Uterus (tissue), 4 donors: ENCODE data around the gene NABP1. TPM values are rescaled to one million over a fixed set of nuclear protein-coding genes. Genes with fewer than 3 reads are reported as not detected.

Experiments used
- DNase-seq, 2 donors: peaks; one replicate each; pipeline ENCODE4 v3.0.0-alpha.2; 2019 to 2020
- H3K27ac ChIP-seq, 2 donors: fragments of 200-600 bp; sonication (generic); 1 replicate in 1 of 2; 2 replicates in 1 of 2; pipeline ENCODE4 v1.5.1; 2016 to 2018
- H3K27me3 ChIP-seq, 2 donors: fragments of 200-600 bp; sonication (generic); one replicate each; pipeline ENCODE4 v1.5.1; 2018 to 2019; ENCODE audit warnings: control low read depth in 1 of 2
- H3K36me3 ChIP-seq, 2 donors: fragments of 200-600 bp; sonication (generic); one replicate each; pipeline ENCODE4 v1.5.1; 2019; ENCODE audit warnings: control low read depth in 1 of 2
- H3K4me1 ChIP-seq, 2 donors: fragments of 200-600 bp; sonication (generic); one replicate each; pipeline ENCODE4 v1.5.1; 2018 to 2019; ENCODE audit warnings: control low read depth in 1 of 2
- H3K4me3 ChIP-seq, 2 donors: fragments of 200-600 bp; sonication (generic); 1 replicate in 1 of 2; 2 replicates in 1 of 2; pipeline ENCODE4 v1.5.1; 2018 to 2019; ENCODE audit warnings: mild to moderate bottlenecking in 1 of 2
- H3K9me3 ChIP-seq, 2 donors: fragments of 200-600 bp; sonication (generic); one replicate each; pipeline ENCODE4 v1.5.1; 2019; ENCODE audit warnings: control low read depth in 1 of 2
- POLR2A ChIP-seq, 2 donors: fragments of 450-650 bp; IDR thresholded peaks; one replicate each; pipeline ENCODE4 v1.6.1; 2016; ENCODE audit warnings: antibody characterized with exemption in 2 of 2, mild to moderate bottlenecking in 1 of 2, moderate library complexity in 1 of 2
- intact Hi-C: fragments of 100-400 bp; cut with DNase I; formaldehyde crosslinking; loops from one replicate; pipeline ENCODE4 v1.15.1; 2023; ENCODE audit warnings: low total_unique reads
- total RNA-seq, 4 donors: library from RNA; depleted of rRNA in 3 of 4; stranded (reverse); fragments of >200 nt in 3 of 4; gene quantifications; one replicate each; pipeline versions ENCODE4 v1.1.0 to v1.2.4, GENCODE V29; 2014 to 2023
- TF ChIP-seq, protein P1 (sequence below), 4 experiments: fragments of 200-600 bp in 2 of 4; fragments of 450-650 bp in 2 of 4; sonication (generic) in 2 of 4; IDR thresholded peaks; one replicate each; pipeline ENCODE4 v1.5.1; 2016 to 2019; ENCODE audit warnings: antibody characterized with exemption in 4 of 4, mild to moderate bottlenecking in 2 of 4, moderate library complexity in 1 of 4
- donor health status: DM: yes; HTN: yes; CAD: no.

Gene NABP1
- total RNA-seq, 4 donors from 2014 or later: 2.3 to 43.3 (median 22.2) TPM

DNA sequence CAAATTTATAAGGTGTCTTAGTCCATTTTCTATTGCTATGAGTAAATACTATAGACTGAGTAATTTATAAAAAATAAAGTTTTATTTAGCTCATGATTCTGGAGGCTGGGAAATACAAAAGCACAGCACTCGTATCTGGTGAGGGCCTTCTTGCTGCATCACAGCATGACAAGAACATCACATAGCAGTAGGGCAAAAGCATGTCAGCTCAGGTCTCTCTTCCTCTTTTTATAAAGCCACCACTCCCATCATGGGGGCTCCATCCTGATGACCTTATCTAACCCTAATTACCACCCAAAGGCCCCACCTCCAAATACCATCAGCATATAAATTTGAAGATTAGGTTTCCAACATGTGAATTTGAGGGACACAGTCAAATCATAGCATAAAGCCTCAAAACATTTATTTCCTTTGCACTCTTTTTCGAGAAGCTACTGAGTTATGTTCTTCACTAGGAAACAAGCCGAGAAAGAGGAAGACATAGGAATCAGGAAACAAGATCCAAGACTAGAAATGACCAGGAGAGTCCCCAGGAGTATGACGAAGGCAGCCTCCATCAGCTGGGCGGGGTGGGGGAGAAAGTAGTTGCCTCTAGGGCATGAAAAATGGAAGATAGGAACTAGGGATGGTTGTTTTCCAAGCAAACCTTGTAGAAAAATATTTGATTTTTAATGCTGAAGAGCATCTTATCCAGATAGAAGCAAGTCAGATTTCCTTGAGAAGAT is 24.1 kb upstream of the NABP1 start:
- intact Hi-C loops: no loop called here
- Histone ChIP-seq H3K27me3 (no peaks in the 10 kb centered on the region), H3K27ac (no peak overlapping the region), H3K9me3 (no peaks in the 10 kb centered on the region), H3K36me3 (no peaks in the 10 kb centered on the region), H3K4me1 (no peaks in the 10 kb centered on the region), H3K4me3 (no peak overlapping the region)
- no peak for TF ChIP-seq POLR2A (IDR thresholded peaks at IDR 0.05)
- TF ChIP-seq, protein P1, sequence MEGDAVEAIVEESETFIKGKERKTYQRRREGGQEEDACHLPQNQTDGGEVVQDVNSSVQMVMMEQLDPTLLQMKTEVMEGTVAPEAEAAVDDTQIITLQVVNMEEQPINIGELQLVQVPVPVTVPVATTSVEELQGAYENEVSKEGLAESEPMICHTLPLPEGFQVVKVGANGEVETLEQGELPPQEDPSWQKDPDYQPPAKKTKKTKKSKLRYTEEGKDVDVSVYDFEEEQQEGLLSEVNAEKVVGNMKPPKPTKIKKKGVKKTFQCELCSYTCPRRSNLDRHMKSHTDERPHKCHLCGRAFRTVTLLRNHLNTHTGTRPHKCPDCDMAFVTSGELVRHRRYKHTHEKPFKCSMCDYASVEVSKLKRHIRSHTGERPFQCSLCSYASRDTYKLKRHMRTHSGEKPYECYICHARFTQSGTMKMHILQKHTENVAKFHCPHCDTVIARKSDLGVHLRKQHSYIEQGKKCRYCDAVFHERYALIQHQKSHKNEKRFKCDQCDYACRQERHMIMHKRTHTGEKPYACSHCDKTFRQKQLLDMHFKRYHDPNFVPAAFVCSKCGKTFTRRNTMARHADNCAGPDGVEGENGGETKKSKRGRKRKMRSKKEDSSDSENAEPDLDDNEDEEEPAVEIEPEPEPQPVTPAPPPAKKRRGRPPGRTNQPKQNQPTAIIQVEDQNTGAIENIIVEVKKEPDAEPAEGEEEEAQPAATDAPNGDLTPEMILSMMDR (IDR thresholded peaks at IDR 0.05): no peak
- no peak for DNase-seq

DNA sequence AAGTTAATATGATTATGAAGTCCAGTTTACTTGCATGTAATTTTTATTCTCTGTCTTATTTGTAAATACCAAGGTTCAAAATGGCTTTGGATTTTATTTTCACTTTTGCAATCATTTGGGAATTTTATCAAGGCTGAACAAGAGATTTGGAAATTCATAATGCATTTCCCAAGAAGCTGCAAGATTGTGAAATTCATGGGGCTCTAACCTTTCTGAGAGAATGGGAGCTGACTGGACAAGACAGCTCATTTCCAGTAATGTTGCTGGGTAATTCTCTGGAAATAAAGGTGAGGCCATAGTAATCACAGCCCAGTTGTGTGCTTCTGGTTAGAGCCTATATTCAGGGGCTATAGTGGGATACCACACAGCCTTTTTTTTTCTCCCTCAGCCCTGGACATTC is 21.5 kb upstream of the NABP1 start:
- H3K4me3 ChIP-seq: no peak overlapping the region
- intact Hi-C loops: no loop called here
- H3K4me1 ChIP-seq: no peaks in the 10 kb centered on the region
- H3K9me3 ChIP-seq: no peaks in the 10 kb centered on the region
- TF ChIP-seq, protein P1 (IDR thresholded peaks at IDR 0.05): no peak
- no peak for TF ChIP-seq POLR2A (IDR thresholded peaks at IDR 0.05)
- no peak for DNase-seq
- H3K27ac ChIP-seq: no peak overlapping the region
- no peaks in the 10 kb centered on the region for H3K27me3 ChIP-seq
- no peaks in the 10 kb centered on the region for H3K36me3 ChIP-seq

DNA sequence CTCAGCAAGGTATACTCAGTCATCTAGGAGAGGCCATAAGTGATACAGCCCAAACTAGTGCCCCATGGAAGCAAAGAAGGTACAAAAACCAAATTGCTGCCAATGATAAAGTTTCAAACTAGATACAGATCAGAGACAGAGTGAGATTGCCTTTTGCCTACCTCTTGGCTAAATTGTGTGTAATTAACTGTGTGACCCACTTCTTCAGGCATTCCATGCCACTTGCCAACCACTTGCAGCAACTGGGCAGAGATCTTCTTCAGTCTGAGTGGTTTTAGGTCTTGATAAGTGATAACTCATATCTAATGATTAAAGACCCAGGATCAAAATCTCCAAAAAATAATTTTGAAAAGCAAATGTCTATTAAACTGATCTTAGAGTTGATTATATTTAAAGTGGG is 21.1 kb upstream of the NABP1 start:
- H3K27me3 ChIP-seq: no peaks in the 10 kb centered on the region
- intact Hi-C loops: no loop called here
- no peaks in the 10 kb centered on the region for H3K36me3 ChIP-seq
- no peak for TF ChIP-seq POLR2A (IDR thresholded peaks at IDR 0.05)
- TF ChIP-seq, protein P1 (IDR thresholded peaks at IDR 0.05): no peak
- H3K4me1 ChIP-seq: no peaks in the 10 kb centered on the region
- no peak for DNase-seq
- no peaks in the 10 kb centered on the region for H3K9me3 ChIP-seq
- H3K4me3 ChIP-seq: no peak overlapping the region
- no peak overlapping the region for H3K27ac ChIP-seq

DNA sequence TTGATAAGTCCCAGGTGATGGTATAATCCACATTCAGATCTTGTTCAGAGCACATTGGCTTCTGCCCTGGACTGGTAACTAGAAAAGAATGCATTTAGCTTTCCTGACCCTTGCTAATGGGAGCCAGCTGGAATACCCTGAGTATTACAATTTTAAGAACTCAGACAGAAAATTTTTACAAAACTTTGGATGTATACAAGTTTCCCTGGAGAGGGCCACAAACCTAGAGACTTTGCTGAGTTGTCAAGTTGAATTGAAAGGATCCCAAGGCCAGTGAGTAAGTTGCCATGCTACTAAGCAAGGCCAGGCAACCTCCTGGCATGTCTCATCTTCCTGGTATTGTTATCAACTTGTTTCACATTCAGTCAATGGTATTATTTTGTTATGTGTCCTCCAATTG is 20.0 kb upstream of the NABP1 start:
- Histone ChIP-seq H3K27me3 (no peaks in the 10 kb centered on the region), H3K36me3 (no peaks in the 10 kb centered on the region), H3K9me3 (no peaks in the 10 kb centered on the region), H3K27ac (no peak overlapping the region), H3K4me3 (no peak overlapping the region), H3K4me1 (no peaks in the 10 kb centered on the region)
- intact Hi-C loops: no loop called here
- no peak for TF ChIP-seq POLR2A (IDR thresholded peaks at IDR 0.05)
- TF ChIP-seq, protein P1 (IDR thresholded peaks at IDR 0.05): no peak
- DNase-seq: no peak

DNA sequence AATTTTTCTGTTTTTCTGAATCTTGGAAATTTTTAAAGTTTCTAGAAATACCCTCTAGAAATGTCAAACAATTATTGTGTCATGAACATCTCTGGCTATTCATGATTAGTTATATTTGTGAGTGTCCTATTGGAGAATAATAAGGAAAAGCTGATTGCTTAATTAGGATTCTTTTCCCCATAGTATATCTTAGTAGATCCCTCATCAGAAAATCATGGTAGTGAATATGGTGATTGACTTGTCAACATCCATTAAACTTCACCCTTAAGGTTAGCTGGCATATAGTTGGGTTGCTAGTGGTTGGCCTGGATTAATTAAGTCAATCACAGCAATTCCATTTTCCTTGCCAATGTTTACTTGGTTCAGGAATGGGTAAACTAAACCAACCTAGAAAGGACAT is 18.7 kb upstream of the NABP1 start:
- DNase-seq: no peak
- intact Hi-C loops: no loop called here
- no peaks in the 10 kb centered on the region for H3K27me3 ChIP-seq
- no peak overlapping the region for H3K4me3 ChIP-seq
- no peaks in the 10 kb centered on the region for H3K9me3 ChIP-seq
- no peaks in the 10 kb centered on the region for H3K36me3 ChIP-seq
- TF ChIP-seq, protein P1 (IDR thresholded peaks at IDR 0.05): no peak
- no peak for TF ChIP-seq POLR2A (IDR thresholded peaks at IDR 0.05)
- H3K4me1 ChIP-seq: no peaks in the 10 kb centered on the region
- no peak overlapping the region for H3K27ac ChIP-seq
